Fibroblast of pulmonary artery (primary cell): ENCODE results near the gene ACOT7.
A peak's percentile ranks its signal among the peaks of the same experiment; 100 is the strongest.

Experiments used
- DNase-seq: peaks from one replicate; pipeline ENCODE4 v3.0.0-alpha.2; 2010; ENCODE audit warnings: low read depth
- H3K4me3 ChIP-seq: replicated peaks from 2 replicates; pipeline ENCODE4 v1.5.1; 2011; ENCODE audit warnings: low read depth, mild to moderate bottlenecking, control low read depth, low read length, moderate library complexity
- CTCF ChIP-seq: IDR thresholded peaks from 2 replicates; pipeline ENCODE4 v1.5.1; 2011; ENCODE audit warnings: mild to moderate bottlenecking, control low read depth, low read length, inconsistent platforms; ENCODE audit errors: missing control alignments

The ACOT7 gene

GRCh38 chr1:6235296-6235677, 158.3 kb downstream of the ACOT7 start:
- peak overlapping the region; percentile 75 for H3K4me3 ChIP-seq
- no peak for TF ChIP-seq CTCF
- DNase-seq: no peak

- no peak for DNase-seq
- H3K4me3 ChIP-seq: peak overlapping the region; percentile 75
- no peak for TF ChIP-seq CTCF
These were observed 158.9 kb downstream of the ACOT7 start for GRCh38 chr1:6234502-6235295.

- no peak overlapping the region for H3K4me3 ChIP-seq
- DNase-seq: no peak
- no peak for TF ChIP-seq CTCF
These were observed 160.2 kb downstream of the ACOT7 start for GRCh38 chr1:6233376-6233775.

GRCh38 chr1:6225651-6226050, 167.9 kb downstream of the ACOT7 start:
- H3K4me3 ChIP-seq: no peak overlapping the region
- no peak for TF ChIP-seq CTCF
- DNase-seq: no peak

GRCh38 chr1:6224718-6225117, 168.8 kb downstream of the ACOT7 start:
- no peak for TF ChIP-seq CTCF
- H3K4me3 ChIP-seq: no peak overlapping the region
- no peak for DNase-seq

- DNase-seq: no peak
- H3K4me3 ChIP-seq: no peak overlapping the region
- TF ChIP-seq CTCF: no peak
These were observed 169.9 kb downstream of the ACOT7 start for GRCh38 chr1:6223617-6224016.

- no peak overlapping the region for H3K4me3 ChIP-seq
- DNase-seq: peak; percentile 55
- TF ChIP-seq CTCF: no peak
These were observed 170.9 kb downstream of the ACOT7 start for GRCh38 chr1:6222636-6223035.
